Activated CD4-positive, alpha-beta T cell treated with anti-CD3 and anti-CD28 coated beads, Interleukin-2, Interleukin-4, amounts not matched to agents 100 ng/mL and 50 ng/mL, durations not matched to agents 16 hours and 8 hours (primary cell): ENCODE data around the gene ATP8A2.

Experiments
- DNase-seq: peaks from one replicate; pipeline ENCODE4 v3.0.0-alpha.2; 2020; ENCODE audit warnings: low spot score

ATP8A2 gene

GRCh38 chr13:25732111-25732865 is 360.5 kb downstream of the ATP8A2 start:
- DNase-seq: no peak

GRCh38 chr13:25733001-25733491 is 361.3 kb downstream of the ATP8A2 start:
- DNase-seq: no peak

GRCh38 chr13:25733696-25734435 is 362.1 kb downstream of the ATP8A2 start:
- no peak for DNase-seq

GRCh38 chr13:25738342-25739196 is 366.8 kb downstream of the ATP8A2 start:
- no peak for DNase-seq

GRCh38 chr13:25739376-25739775 is 367.6 kb downstream of the ATP8A2 start:
- no peak for DNase-seq

GRCh38 chr13:25741796-25742195 is 370.0 kb downstream of the ATP8A2 start:
- no peak for DNase-seq

GRCh38 chr13:25742220-25742619 is 370.4 kb downstream of the ATP8A2 start:
- no peak for DNase-seq

- DNase-seq: no peak
Observed at GRCh38 chr13:25743421-25743820, 371.6 kb downstream of the ATP8A2 start.

GRCh38 chr13:25744178-25744577 is 372.4 kb downstream of the ATP8A2 start:
- DNase-seq: no peak

GRCh38 chr13:25746131-25746530 is 374.4 kb downstream of the ATP8A2 start:
- DNase-seq: no peak

GRCh38 chr13:25752957-25753551 is 381.3 kb downstream of the ATP8A2 start:
- peak; percentile 27 for DNase-seq

GRCh38 chr13:25753976-25754375 is 382.2 kb downstream of the ATP8A2 start:
- no peak for DNase-seq

- DNase-seq: no peak
Observed at GRCh38 chr13:25756251-25756650, 384.5 kb downstream of the ATP8A2 start.

GRCh38 chr13:25756912-25757311 is 385.1 kb downstream of the ATP8A2 start:
- DNase-seq: no peak

- no peak for DNase-seq
Observed at GRCh38 chr13:25761041-25761440, 389.3 kb downstream of the ATP8A2 start.

GRCh38 chr13:25762281-25762680 is 390.5 kb downstream of the ATP8A2 start:
- peak; percentile 27 for DNase-seq

GRCh38 chr13:25762795-25763377 is 391.1 kb downstream of the ATP8A2 start:
- DNase-seq: peak; percentile 22

GRCh38 chr13:25764378-25764777 is 392.6 kb downstream of the ATP8A2 start:
- no peak for DNase-seq

- DNase-seq: no peak
Observed at GRCh38 chr13:25765266-25765665, 393.5 kb downstream of the ATP8A2 start.

GRCh38 chr13:25766576-25766975 is 394.8 kb downstream of the ATP8A2 start:
- no peak for DNase-seq

GRCh38 chr13:25766991-25767390 is 395.2 kb downstream of the ATP8A2 start:
- no peak for DNase-seq

- DNase-seq: no peak
Observed at GRCh38 chr13:25768376-25768775, 396.6 kb downstream of the ATP8A2 start.
